Ishikawa (cell line): ENCODE measurements around the gene EIF4E1B.

Source experiments
- CEBPB ChIP-seq: IDR thresholded peaks from 2 replicates; pipeline ENCODE4 v1.6.1; 2012
- CREB1 ChIP-seq: IDR thresholded peaks from 2 replicates; pipeline ENCODE4 v1.6.1; 2012; ENCODE audit warnings: low read depth
- EGR1 ChIP-seq: IDR thresholded peaks from 2 replicates; pipeline ENCODE4 v1.6.1; 2012
- EP300 ChIP-seq: IDR thresholded peaks from 2 replicates; pipeline ENCODE4 v1.6.1; 2012; ENCODE audit warnings: borderline replicate concordance
- FOXM1 ChIP-seq: IDR thresholded peaks from 2 replicates; pipeline ENCODE4 v1.6.1; 2012; ENCODE audit warnings: low read depth, borderline replicate concordance
- NFIC ChIP-seq: IDR thresholded peaks from 2 replicates; pipeline ENCODE4 v1.6.1; 2012
- RAD21 ChIP-seq: IDR thresholded peaks from 2 replicates; pipeline ENCODE4 v1.6.1; 2012; ENCODE audit warnings: low read depth
- TAF1 ChIP-seq: IDR thresholded peaks from 2 replicates; pipeline ENCODE4 v1.6.1; 2012; ENCODE audit warnings: low read depth, mild to moderate bottlenecking
- TCF12 ChIP-seq: IDR thresholded peaks from 2 replicates; pipeline ENCODE4 v1.6.1; 2012; ENCODE audit warnings: low read depth
- TEAD4 ChIP-seq: IDR thresholded peaks from 2 replicates; pipeline ENCODE4 v1.6.1; 2012
- YY1 ChIP-seq: IDR thresholded peaks from 2 replicates; pipeline ENCODE4 v1.6.1; 2012; ENCODE audit warnings: low read depth
- ZBTB7A ChIP-seq: IDR thresholded peaks from 2 replicates; pipeline ENCODE4 v1.6.1; 2012; ENCODE audit warnings: low read depth
- TF ChIP-seq, protein P1 (sequence below): IDR thresholded peaks from 2 replicates; pipeline ENCODE4 v1.6.1; 2012
- TF ChIP-seq, protein P2 (sequence below): IDR thresholded peaks from 2 replicates; pipeline ENCODE4 v1.6.1; 2012; ENCODE audit warnings: low read depth, mild to moderate bottlenecking
- TF ChIP-seq, protein P3 (sequence below): IDR thresholded peaks from 2 replicates; pipeline ENCODE4 v1.6.1; 2012

Gene EIF4E1B

DNA sequence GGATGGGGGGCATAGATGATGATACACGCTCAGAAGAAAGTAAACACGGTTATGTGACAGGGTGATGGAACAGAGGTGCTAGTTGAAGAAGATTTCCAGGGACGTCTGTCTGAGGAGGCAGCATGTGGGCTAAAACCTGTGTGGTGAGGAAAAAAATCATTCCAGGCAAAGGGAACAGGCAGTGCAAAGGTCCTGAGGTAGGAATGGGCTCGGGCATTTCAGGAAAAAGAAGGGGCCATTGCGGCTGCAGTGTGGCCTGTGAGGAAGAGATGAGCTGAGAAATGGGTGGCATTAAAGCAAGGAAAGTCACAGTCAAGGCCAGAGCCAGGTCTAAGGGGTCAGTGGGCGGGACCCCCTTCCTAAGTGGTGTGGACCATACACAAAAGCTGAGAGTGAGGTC lies 35.0 kb downstream of the EIF4E1B start:
- TF ChIP-seq, protein P1, sequence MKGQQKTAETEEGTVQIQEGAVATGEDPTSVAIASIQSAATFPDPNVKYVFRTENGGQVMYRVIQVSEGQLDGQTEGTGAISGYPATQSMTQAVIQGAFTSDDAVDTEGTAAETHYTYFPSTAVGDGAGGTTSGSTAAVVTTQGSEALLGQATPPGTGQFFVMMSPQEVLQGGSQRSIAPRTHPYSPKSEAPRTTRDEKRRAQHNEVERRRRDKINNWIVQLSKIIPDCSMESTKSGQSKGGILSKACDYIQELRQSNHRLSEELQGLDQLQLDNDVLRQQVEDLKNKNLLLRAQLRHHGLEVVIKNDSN = no peak
- TF ChIP-seq TCF12 = no peak
- no peak for TF ChIP-seq EGR1
- no peak for TF ChIP-seq FOXM1
- TF ChIP-seq YY1 = no peak
- TF ChIP-seq CREB1 = no peak
- no peak for TF ChIP-seq CEBPB
- no peak for TF ChIP-seq RAD21
- no peak for TF ChIP-seq TAF1
- TF ChIP-seq TEAD4 = no peak
- TF ChIP-seq, protein P2, sequence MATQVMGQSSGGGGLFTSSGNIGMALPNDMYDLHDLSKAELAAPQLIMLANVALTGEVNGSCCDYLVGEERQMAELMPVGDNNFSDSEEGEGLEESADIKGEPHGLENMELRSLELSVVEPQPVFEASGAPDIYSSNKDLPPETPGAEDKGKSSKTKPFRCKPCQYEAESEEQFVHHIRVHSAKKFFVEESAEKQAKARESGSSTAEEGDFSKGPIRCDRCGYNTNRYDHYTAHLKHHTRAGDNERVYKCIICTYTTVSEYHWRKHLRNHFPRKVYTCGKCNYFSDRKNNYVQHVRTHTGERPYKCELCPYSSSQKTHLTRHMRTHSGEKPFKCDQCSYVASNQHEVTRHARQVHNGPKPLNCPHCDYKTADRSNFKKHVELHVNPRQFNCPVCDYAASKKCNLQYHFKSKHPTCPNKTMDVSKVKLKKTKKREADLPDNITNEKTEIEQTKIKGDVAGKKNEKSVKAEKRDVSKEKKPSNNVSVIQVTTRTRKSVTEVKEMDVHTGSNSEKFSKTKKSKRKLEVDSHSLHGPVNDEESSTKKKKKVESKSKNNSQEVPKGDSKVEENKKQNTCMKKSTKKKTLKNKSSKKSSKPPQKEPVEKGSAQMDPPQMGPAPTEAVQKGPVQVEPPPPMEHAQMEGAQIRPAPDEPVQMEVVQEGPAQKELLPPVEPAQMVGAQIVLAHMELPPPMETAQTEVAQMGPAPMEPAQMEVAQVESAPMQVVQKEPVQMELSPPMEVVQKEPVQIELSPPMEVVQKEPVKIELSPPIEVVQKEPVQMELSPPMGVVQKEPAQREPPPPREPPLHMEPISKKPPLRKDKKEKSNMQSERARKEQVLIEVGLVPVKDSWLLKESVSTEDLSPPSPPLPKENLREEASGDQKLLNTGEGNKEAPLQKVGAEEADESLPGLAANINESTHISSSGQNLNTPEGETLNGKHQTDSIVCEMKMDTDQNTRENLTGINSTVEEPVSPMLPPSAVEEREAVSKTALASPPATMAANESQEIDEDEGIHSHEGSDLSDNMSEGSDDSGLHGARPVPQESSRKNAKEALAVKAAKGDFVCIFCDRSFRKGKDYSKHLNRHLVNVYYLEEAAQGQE = no peak
- TF ChIP-seq ZBTB7A = no peak

DNA sequence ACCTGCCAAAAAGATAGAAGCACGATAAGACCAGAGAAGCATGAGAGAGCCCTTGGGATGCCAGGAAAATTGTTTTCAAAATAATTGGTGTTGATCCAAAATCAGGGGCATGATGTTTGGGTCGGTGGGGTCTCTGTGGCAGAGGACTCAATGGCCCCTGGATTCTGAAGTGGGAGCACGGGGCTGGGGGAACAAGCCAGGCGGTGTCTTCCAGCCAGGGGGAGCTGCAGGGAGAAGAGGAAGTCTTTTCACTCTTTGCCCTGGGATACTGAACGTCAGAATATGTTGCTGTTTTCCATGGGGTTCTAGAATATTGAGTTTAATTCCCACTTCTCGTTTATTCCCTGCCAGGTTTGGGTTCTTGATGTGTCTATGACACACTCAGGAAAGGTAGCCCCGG lies 37.2 kb downstream of the EIF4E1B start:
- TF ChIP-seq CEBPB = no peak
- TF ChIP-seq, protein P3, sequence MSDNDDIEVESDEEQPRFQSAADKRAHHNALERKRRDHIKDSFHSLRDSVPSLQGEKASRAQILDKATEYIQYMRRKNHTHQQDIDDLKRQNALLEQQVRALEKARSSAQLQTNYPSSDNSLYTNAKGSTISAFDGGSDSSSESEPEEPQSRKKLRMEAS = no peak
- TF ChIP-seq EGR1 = no peak
- TF ChIP-seq CREB1 = no peak
- no peak for TF ChIP-seq FOXM1
- no peak for TF ChIP-seq YY1
- TF ChIP-seq NFIC = no peak
- TF ChIP-seq ZBTB7A = no peak
- TF ChIP-seq, protein P2 = no peak
- TF ChIP-seq TCF12 = no peak
- TF ChIP-seq TEAD4 = no peak
- TF ChIP-seq TAF1 = no peak

DNA sequence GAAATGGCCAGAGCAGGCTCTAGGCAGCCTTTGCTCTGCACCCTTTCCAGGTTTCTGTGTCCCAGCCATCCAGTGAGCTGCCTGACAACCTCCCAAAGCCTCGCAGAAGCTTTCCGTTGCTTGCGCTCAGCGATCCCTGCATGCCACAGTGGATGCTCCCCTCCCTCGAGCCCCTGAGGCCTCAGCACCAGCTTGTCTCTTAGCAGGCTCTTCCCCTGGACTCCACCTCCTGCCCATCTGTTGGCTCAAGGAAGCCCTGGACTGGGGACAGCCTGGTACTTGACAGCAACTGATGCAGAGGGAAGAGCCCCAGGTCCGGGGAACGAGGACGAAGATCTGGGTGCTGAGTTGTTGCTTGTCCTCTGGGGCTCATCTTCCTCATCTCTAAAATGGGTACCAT lies 40.0 kb downstream of the EIF4E1B start:
- no peak for TF ChIP-seq TAF1
- TF ChIP-seq FOXM1 = no peak
- no peak for TF ChIP-seq ZBTB7A
- TF ChIP-seq, protein P2 = no peak
- no peak for TF ChIP-seq EP300
- TF ChIP-seq CREB1 = no peak
- TF ChIP-seq TEAD4 = no peak
- no peak for TF ChIP-seq CEBPB
- TF ChIP-seq YY1 = no peak
- TF ChIP-seq RAD21 = no peak
- TF ChIP-seq NFIC = no peak
- TF ChIP-seq, protein P1 = no peak
- TF ChIP-seq EGR1 = no peak
- TF ChIP-seq TCF12 = no peak

DNA sequence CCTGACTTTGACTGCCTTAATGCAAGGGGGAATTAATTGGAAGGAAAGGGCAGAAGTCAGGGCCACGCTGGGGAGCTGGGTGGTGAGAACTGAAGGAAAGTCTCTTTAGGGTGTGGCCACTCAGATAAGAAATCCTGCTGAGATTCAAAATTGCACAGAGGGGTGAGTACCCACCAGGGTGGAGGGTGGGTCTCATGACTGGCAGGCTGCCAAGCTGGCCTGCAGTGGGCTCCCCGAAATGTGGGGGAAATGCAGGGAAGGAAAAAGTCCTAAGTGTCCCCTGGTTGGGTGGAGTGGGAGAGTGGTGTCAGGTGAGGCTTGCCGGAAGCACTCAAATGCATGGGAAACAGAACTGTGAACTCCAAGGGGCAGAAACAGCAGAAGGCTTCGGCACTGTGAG lies 40.9 kb downstream of the EIF4E1B start:
- TF ChIP-seq FOXM1 = no peak
- TF ChIP-seq, protein P2 = no peak
- TF ChIP-seq EGR1 = no peak
- TF ChIP-seq TAF1 = no peak
- TF ChIP-seq ZBTB7A = no peak
- no peak for TF ChIP-seq CREB1
- TF ChIP-seq CEBPB = no peak
- TF ChIP-seq, protein P3 = no peak
- TF ChIP-seq TEAD4 = no peak
- no peak for TF ChIP-seq EP300
- no peak for TF ChIP-seq RAD21
- TF ChIP-seq, protein P1 = no peak
- no peak for TF ChIP-seq NFIC
- TF ChIP-seq YY1 = no peak
- no peak for TF ChIP-seq TCF12
